Tibial nerve (tissue), 4 donors: ENCODE data around the gene CABP4. TPM values are rescaled to one million over a fixed set of nuclear protein-coding genes. Genes with fewer than 3 reads are reported as not detected.
A peak's percentile ranks its signal among the peaks of the same experiment; 100 is the strongest.

Experiments
- DNase-seq, 2 donors: peaks; one replicate each; pipeline ENCODE4 v3.0.0-alpha.2; 2019; ENCODE audit warnings: low spot score in 2 of 2
- H3K27ac ChIP-seq, 4 donors: fragments of 200-600 bp; sonication (generic) in 3 of 4; one replicate each; pipeline ENCODE4 v1.5.1; 2017 to 2019; ENCODE audit warnings: mild to moderate bottlenecking in 1 of 4
- H3K27me3 ChIP-seq, 2 donors: fragments of 200-600 bp; sonication (generic) in 1 of 2; one replicate each; pipeline versions ENCODE4 v1.5.1 to v1.6.0; 2017 to 2019
- H3K36me3 ChIP-seq, 3 donors: fragments of 200-600 bp; sonication (generic); one replicate each; pipeline ENCODE4 v1.5.1; 2018 to 2019
- H3K4me1 ChIP-seq, 4 donors: fragments of 200-600 bp; sonication (generic) in 3 of 4; one replicate each; pipeline ENCODE4 v1.5.1; 2017 to 2019
- H3K4me3 ChIP-seq, 4 donors: fragments of 200-600 bp; sonication (generic) in 3 of 4; one replicate each; pipeline ENCODE4 v1.5.1; 2017 to 2019; ENCODE audit warnings: mild to moderate bottlenecking in 1 of 4, moderate library complexity in 1 of 4
- H3K9me3 ChIP-seq, 4 donors: fragments of 200-600 bp; sonication (generic) in 3 of 4; one replicate each; pipeline ENCODE4 v1.5.1; 2017 to 2019
- EP300 ChIP-seq, 2 donors: sonication (generic); formaldehyde crosslinking; IDR thresholded peaks; one replicate each; pipeline ENCODE4 v1.6.1; 2017; ENCODE audit warnings: antibody characterized with exemption in 2 of 2, mild to moderate bottlenecking in 1 of 2
- POLR2A ChIP-seq, 2 donors: fragments of 450-650 bp; IDR thresholded peaks; one replicate each; pipeline ENCODE4 v1.6.1; 2017; ENCODE audit warnings: antibody characterized with exemption in 2 of 2, mild to moderate bottlenecking in 2 of 2, moderate library complexity in 2 of 2
- WGBS, 2 donors: methylation state at CpG; one replicate each; pipeline ENCODE4 v1.1.5; 2018; 5-methylcytosine and 5-hydroxymethylcytosine counted together
- total RNA-seq, 4 donors: library from RNA; depleted of rRNA; stranded (reverse); fragments of >200 nt; gene quantifications; one replicate each; pipeline ENCODE4 v1.1.0, GENCODE V29; 2016
- TF ChIP-seq, protein P1 (sequence below), 5 experiments: fragments of 200-600 bp in 3 of 5; fragments of 450-650 bp in 2 of 5; sonication (generic) in 3 of 5; IDR thresholded peaks; one replicate each; pipeline ENCODE4 v1.5.1; 2016 to 2019; ENCODE audit warnings: antibody characterized with exemption in 5 of 5, mild to moderate bottlenecking in 3 of 5, moderate library complexity in 2 of 5

Gene CABP4
- total RNA-seq, 4 donors from 2014 or later, result 0.21 to 5.7 (median 3.6) TPM

DNA sequence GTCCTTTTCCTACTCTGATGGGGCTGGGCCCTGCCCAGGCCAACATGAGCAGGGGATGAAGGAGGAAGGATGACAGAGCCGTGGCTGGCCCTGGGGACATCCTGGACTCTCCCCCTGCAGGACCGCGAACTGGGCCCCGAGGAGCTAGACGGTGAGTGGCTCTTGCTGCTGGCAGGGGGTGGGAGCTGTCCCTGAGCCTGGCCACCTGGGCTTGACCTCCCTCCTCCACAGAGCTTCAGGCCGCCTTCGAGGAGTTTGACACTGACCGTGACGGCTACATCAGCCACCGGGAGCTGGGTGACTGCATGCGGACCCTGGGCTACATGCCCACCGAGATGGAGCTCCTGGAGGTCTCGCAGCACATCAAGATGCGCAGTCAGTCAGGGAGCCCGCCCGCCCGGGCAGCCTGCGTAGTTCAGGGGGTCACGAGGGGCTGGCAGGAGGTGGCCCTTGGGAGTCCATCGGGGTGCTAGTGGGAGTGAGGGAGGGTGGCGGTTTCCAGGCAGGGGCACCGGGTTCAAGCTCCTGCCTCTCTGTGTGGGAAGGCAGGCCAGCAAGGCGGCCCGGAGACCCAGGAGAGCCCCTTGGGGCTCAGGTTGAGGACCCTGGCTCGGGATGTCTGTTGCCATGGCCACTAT is 1.0 kb downstream of the CABP4 start:
- DNase-seq, result no peak
- H3K27ac ChIP-seq, result no peak overlapping the region
- H3K36me3 ChIP-seq, result no peaks in the 10 kb centered on the region
- 71 to 75% methylated on average over 9 to 25 of the region's 25 CpGs for WGBS, 2 donors
- TF ChIP-seq, protein P1, sequence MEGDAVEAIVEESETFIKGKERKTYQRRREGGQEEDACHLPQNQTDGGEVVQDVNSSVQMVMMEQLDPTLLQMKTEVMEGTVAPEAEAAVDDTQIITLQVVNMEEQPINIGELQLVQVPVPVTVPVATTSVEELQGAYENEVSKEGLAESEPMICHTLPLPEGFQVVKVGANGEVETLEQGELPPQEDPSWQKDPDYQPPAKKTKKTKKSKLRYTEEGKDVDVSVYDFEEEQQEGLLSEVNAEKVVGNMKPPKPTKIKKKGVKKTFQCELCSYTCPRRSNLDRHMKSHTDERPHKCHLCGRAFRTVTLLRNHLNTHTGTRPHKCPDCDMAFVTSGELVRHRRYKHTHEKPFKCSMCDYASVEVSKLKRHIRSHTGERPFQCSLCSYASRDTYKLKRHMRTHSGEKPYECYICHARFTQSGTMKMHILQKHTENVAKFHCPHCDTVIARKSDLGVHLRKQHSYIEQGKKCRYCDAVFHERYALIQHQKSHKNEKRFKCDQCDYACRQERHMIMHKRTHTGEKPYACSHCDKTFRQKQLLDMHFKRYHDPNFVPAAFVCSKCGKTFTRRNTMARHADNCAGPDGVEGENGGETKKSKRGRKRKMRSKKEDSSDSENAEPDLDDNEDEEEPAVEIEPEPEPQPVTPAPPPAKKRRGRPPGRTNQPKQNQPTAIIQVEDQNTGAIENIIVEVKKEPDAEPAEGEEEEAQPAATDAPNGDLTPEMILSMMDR (IDR thresholded peaks at IDR 0.05), result no peak
- no peak for TF ChIP-seq POLR2A (IDR thresholded peaks at IDR 0.05)
- TF ChIP-seq EP300 (IDR thresholded peaks at IDR 0.05), result no peak
- H3K27me3 ChIP-seq, result no peaks in the 10 kb centered on the region
- H3K4me1 ChIP-seq, result peaks cover 0 to 5% (median 0%) of the 10 kb centered on the region in 4 donors
- H3K4me3 ChIP-seq, result no peak overlapping the region
- no peaks in the 10 kb centered on the region for H3K9me3 ChIP-seq

DNA sequence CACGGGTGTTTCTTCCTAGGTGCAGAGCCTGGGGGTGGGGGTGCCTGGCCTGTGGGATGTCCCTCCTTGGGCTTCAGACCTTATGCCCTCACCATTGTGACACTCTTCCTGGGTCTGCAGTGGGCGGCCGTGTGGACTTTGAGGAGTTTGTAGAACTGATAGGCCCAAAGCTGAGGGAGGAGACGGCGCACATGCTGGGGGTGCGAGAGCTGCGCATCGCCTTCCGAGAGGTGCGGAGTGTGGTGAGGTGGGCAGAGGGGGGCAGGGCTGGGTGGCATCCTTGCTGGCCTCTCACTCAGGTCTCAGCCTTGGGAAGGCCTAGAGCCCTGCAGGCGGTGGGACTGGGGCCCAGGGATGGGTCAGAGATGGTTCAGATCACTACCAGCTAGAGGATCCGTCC is 2.3 kb downstream of the CABP4 start:
- Histone ChIP-seq H3K36me3 (no peaks in the 10 kb centered on the region), H3K4me3 (no peak overlapping the region), H3K9me3 (no peaks in the 10 kb centered on the region), H3K27ac (no peak overlapping the region), H3K27me3 (no peaks in the 10 kb centered on the region), H3K4me1 (peaks cover 0 to 5% (median 0%) of the 10 kb centered on the region in 4 donors)
- DNase-seq, result no peak
- WGBS, 2 donors, result 89 to 91% methylated on average over 12 of the region's 12 CpGs
- TF ChIP-seq EP300 (IDR thresholded peaks at IDR 0.05) (no peak), POLR2A (IDR thresholded peaks at IDR 0.05) (no peak)
- TF ChIP-seq, protein P1 (IDR thresholded peaks at IDR 0.05), result no peak

DNA sequence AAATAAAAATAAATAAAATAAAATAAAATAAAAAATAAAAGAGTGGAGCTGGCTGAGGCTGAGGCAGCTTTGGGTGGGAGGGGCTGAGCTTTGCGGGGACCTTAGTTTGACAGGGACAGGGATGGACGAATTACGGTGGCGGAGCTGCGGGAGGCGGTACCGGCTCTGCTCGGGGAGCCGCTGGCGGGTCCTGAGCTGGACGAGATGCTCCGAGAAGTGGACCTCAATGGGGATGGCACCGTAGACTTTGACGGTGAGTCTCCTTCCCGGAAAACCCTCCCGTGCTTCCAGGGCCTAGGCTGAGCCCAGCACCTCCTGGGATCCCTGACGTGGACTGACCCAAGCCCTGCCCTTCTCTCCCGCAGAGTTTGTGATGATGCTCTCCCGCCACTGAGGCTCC is 3.1 kb downstream of the CABP4 start:
- no peak overlapping the region for H3K4me3 ChIP-seq
- no peaks in the 10 kb centered on the region for H3K9me3 ChIP-seq
- no peaks in the 10 kb centered on the region for H3K27me3 ChIP-seq
- no peaks in the 10 kb centered on the region for H3K36me3 ChIP-seq
- no peak overlapping the region for H3K27ac ChIP-seq
- H3K4me1 ChIP-seq, result peaks cover 0 to 5% (median 0%) of the 10 kb centered on the region in 4 donors
- 79 to 84% methylated on average over 19 of the region's 19 CpGs for WGBS, 2 donors
- TF ChIP-seq, protein P1 (IDR thresholded peaks at IDR 0.05), result no peak
- no peak for TF ChIP-seq EP300 (IDR thresholded peaks at IDR 0.05)
- no peak for TF ChIP-seq POLR2A (IDR thresholded peaks at IDR 0.05)
- DNase-seq, result no peak

DNA sequence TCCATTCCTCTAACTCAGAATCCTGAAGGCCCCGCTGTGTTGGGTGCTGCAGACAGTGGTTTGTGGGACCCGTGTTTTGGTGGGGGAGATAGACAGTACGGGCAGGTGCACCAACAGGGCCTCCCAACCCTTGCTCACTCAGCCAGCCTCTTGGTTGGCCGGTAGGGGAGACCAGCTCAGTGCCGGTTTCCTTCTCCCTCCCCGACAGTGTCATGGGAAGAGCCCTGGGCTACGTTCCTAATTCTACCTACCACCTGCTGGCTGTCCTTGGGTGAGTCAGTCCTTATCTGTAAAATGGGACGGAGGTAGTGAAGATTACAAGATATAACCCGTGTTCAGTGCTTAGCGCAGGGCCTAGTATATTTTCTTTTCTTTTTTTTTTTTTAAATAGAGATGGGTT is 8.0 kb downstream of the CABP4 start:
- WGBS, 2 donors, result 90 to 97% methylated on average over 10 of the region's 10 CpGs
- Histone ChIP-seq H3K4me1 (peaks cover 4 to 41% (median 30%) of the 10 kb centered on the region in 4 donors), H3K27ac (peak overlapping the region in 3 of 4 donors; percentile 87 to 98 (median 97)), H3K9me3 (no peaks in the 10 kb centered on the region), H3K27me3 (no peaks in the 10 kb centered on the region), H3K4me3 (no peak overlapping the region), H3K36me3 (peaks cover 0 to 13% (median 0%) of the 10 kb centered on the region in 3 donors)
- no peak for DNase-seq
- TF ChIP-seq, protein P1 (IDR thresholded peaks at IDR 0.05), result no peak
- TF ChIP-seq POLR2A (IDR thresholded peaks at IDR 0.05) (no peak), EP300 (IDR thresholded peaks at IDR 0.05) (no peak)

DNA sequence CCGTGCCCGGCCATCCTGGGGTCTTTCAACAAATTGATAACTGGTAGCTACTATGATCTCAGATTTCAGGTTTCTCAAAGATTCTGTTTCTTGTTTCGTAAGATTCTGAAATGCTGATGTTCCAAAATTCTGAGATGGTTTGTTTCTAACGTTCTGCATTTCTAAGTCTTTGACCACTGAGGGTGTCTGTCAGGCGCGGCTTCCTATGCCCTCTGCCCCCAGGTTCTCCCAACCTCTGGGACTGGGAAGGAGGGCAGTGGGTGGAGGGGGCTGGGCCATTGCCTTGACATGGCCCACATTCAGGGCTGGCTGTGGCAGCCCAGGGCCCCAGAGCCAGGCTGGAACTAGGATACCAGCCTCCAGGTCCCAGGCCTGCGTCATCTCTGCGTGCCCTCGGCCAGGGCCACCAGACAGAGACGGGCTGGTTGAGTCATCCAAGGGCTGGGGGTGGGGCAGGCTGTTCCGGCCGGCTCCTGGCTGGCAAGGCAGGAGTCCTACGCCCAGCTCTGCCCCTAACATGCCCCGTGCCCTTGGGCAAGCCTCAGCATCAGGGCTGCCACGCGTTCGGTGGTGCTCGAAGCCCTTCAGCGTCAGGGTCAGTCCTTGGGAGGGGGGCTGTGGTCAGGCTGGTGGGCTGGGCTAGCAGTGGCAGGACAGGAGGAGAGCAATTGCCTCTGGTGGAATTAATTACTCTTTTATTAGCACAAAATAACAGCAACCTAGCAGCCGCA is 8.7 kb downstream of the CABP4 start:
- Histone ChIP-seq H3K4me3 (peak overlapping the region; percentile 47 to 71 (median 56)), H3K27ac (peak overlapping the region; percentile 87 to 98 (median 96))
- DNase-seq, result peak; percentile 58 to 60

More for the DNA sequence above, 8.7 kb downstream of the CABP4 start:
- TF ChIP-seq, protein P1 (IDR thresholded peaks at IDR 0.05), result no peak
- peak in 1 of 2 donors; percentile 16 for TF ChIP-seq POLR2A (IDR thresholded peaks at IDR 0.05)
- TF ChIP-seq EP300 (IDR thresholded peaks at IDR 0.05), result peak in 1 of 2 donors; percentile 24
- peaks cover 0 to 13% (median 0%) of the 10 kb centered on the region in 3 donors for H3K36me3 ChIP-seq
- WGBS, 2 donors, result 53 to 61% methylated on average over 14 to 19 of the region's 20 CpGs
- peaks cover 4 to 46% (median 32%) of the 10 kb centered on the region in 4 donors for H3K4me1 ChIP-seq
- H3K27me3 ChIP-seq, result no peaks in the 10 kb centered on the region
- no peaks in the 10 kb centered on the region for H3K9me3 ChIP-seq
